HG03575 (cell line): ENCODE results near the gene CDC20.

Experiments used
- ATAC-seq: cut with Tn5 transposase; IDR thresholded peaks from one replicate; pipeline ENCODE4 v1.9.1; 2021; ENCODE audit not compliant: unreplicated experiment, insufficient number of reproducible peaks, low FRiP score; ENCODE audit errors: extremely low read depth

Gene CDC20

DNA sequence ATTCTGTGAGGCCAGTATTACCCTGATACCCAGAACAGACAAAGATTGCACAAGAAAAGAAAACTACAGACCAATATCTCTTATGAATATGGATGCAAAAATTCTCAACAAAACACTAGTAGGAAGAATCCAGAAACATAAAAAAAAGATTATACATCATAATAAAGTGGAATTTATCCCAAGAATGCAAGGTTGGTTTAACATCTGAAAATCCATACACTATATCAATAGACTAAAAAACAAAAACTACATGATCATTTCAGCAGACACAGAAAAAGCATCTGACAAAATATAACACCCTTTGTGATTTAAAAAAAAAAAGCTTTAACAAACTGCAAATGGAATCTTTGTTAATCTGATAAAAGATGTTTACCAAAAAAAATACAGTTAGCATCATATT is 33.4 kb upstream of the CDC20 start:
- ATAC-seq, result no peak

DNA sequence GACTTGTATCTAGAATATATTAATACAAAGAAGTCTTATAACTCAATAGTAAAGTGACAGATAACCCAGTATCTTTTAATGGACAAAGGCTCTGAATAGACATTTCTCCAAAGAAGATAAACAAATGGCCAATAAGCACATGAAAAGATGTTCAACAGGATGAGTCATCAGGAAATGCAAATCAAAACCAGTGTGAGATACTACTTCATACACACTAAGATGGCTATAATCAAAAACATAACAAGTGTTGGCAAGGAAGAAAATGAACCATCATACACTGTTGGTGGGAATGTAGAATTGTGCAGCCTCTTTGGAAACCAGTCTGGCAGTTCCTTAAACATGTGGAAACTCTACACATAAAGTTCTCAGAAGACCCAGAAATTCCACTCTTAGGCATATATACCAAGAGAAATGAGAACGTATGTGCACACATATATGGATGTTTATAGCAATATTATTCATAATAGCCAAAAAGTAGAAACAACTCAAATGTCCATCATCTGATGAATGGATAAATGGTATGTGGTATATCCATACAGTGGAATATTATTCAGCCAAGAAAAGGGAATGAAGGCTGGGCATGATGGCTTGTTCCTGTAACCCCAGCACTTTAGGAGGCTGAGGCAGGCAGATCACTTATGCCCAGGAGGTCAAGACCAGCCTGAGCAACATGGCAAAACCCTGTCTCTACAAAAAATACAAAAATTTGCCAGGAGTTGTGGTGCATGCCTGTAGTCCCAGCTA is 31.1 kb upstream of the CDC20 start:
- ATAC-seq, result no peak

DNA sequence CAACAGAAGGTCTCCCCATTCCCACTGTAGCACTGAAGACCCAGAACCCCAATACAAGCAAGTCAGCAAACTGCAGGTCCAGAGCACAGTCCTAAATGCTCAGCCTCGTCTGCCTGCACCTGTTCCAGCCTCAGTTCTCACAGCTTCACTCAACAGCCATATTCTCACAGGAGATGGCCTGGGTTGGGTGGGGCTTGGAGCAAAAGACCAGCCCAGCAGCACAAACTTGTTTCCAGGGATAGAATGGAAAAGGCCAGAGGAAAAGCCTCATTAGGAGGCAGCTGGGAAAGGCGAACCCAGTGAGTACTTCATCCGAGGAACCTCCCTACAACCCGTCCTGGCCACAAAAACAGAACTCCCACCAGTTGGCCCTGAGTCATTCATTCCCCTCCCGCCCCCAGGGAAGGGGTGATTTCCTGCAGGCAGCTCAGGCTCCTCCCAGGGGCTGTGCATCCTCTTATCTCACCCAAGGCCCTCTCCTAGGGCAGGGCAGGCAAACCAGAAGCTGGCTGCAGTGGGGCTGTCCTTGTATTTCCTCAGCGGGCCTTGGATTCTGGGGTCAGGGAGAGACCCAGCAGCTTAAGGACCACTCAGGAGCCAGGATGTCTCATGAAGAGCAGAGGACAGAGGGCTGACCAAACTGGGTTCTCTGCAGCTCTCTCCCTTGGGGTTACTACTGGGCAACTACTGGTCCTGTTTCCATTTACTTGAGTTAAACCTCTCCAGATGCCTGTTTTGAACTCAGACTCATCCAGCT is 28.6 kb upstream of the CDC20 start:
- no peak for ATAC-seq

DNA sequence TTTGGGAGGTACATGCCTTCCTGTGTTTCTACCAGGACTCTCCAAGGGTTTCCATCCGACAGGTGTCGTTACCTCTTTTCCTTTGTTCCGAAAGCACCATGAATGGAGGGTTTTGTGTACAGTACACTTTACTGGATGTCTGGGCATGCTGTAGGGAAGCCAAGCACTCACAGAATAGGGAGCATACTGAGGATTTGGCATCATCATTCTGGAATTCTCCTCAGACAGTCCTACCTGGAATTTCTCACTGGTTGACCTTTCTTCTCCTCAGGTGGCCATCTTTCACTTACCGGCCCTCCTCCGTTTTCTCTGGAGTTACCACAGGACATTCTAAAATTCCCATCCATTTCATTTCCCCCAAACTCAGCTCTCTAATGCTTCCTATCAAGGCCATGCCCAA is 27.1 kb upstream of the CDC20 start:
- ATAC-seq, result no peak

DNA sequence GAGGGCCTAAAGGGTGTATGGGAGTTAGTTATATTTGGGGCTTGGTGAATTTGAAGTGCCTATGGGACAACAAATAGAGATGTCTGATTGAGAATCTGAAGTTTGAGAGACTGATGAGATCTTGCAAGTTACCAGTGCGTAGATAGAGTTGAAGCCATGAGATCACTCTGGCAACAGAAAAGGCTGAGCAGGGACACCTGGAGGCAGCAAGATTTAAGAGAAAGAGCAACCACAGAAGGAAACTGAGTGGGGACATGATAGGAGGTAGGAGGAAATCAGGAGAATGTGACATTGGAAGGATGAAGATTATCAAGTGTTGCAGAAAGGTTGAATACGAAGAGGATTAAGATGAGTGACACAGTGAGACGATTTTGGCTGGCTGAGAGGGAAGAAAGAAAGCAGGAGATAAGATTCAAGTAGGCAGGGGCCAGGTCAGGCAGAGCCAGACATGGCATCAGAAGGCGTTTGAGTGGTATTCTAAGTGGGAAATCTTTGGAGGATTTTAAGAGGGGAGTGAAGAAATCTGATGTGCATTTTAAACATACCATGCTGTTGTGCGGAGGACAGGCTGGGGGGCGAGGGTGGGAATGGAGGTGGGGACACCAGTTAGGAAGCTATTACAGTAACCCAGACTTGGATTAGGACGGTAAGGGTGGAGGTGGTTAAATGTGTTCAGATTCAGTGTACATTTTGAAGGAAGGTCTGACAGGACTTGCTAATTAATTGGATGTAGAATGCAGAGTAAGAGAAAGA is 24.2 kb upstream of the CDC20 start:
- ATAC-seq, result no peak

DNA sequence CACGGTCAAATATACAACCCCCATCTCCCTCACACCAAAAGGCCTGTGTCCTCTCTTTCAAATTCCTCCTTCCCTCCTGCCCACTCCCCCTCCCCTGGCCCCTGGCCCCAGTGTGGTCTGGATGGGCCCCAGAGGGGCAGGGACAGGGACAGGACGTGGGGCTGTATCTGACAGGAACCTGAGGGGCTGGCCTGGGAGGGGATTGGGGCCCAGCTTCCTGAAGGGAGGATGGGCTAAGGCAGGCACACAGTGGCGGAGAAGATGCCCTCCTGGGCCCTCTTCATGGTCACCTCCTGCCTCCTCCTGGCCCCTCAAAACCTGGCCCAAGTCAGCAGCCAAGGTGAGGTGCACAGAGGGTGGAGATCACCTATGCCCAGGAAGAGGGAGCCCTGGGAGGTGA is 21.2 kb upstream of the CDC20 start, which contains the start of gene MPL:
MPL (plus strand) TSS at position 231 of the 400 bp plus-strand sequence; CDS start at position 262, 31 bp downstream.
- ATAC-seq, result no peak

DNA sequence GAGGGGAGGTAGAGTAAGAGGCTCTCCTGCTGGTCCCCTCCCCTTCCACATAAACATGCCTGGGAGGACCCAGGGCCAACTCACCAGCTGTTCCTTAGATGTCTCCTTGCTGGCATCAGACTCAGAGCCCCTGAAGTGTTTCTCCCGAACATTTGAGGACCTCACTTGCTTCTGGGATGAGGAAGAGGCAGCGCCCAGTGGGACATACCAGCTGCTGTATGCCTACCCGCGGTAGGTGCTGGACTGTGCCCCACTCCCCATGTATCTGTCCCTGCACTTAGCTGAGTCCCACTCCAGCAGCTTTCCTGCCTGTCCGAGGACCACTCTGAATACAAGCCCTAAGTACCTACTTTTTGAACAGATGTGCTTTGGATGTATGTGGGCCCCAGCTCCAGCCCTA is 20.8 kb upstream of the CDC20 start:
- no peak for ATAC-seq

DNA sequence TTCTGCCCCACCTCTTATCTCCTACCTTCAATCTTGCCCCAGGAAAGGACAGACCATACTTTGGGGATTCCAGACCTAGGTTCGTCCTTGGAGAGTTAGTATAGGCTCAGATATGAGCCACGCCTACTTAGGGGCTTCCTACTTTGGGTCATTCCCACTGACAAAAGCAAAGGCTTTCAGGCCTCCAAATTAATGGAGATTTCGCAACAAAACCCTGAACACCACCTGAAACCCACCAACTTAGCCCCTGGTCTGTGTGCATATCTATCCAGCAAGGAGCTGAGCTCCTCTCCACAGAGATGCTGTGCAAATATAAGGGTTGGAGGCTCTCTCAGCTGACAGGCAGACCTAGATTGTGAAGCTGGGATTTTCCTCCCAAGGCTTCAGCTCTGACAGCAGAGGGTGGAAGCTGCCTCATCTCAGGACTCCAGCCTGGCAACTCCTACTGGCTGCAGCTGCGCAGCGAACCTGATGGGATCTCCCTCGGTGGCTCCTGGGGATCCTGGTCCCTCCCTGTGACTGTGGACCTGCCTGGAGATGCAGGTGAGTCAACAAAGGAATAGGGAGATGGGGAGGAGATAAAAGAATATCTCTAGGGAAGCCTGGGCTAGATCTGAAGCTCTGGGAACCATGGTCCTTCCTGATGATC is 19.1 kb upstream of the CDC20 start:
- no peak for ATAC-seq

DNA sequence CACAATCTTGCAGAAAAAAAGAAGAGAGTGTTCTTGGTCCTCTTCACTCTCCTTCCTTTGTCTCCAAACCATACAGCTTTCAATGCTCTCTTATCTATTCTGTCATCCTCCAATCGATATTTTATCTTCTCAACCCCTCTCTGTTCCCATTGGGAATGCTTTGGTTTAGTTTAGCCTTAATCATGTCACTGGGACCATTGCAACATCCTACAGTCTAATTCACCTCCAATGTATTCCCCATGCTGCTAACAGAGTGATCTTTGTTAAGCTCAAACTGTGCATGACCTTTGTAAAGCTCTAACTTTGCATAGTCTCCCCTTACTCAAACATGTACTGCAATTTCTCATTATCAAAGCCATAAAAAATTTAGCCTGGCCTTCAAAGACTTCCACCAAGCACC is 18.2 kb upstream of the CDC20 start:
- no peak for ATAC-seq

DNA sequence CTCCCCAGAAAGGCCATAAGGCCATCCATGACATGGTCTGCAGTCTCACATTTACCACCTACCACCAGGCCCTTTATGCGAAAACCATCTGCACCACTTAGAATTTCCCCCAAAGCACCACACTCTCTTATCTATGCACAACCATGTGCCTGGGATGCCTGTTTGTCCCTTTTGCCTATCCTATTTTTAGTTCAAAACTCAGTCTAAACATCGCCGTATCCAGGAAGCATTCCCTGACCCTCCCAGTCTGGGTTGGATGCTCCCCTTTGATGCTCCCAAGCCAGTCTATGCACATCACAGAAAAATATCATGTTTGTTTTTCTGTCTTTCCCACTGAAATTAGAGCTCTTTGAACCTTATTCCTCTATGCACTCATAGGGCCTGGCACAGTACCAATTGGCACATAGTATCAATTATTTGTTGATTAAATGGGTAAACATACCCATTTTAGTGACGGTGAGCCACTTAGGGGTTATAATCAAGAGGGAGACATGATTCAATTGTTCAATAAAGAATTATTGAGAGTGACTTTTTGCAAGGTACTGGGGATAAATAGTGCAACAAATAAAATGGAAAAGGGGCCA is 14.4 kb upstream of the CDC20 start:
- ATAC-seq, result no peak

DNA sequence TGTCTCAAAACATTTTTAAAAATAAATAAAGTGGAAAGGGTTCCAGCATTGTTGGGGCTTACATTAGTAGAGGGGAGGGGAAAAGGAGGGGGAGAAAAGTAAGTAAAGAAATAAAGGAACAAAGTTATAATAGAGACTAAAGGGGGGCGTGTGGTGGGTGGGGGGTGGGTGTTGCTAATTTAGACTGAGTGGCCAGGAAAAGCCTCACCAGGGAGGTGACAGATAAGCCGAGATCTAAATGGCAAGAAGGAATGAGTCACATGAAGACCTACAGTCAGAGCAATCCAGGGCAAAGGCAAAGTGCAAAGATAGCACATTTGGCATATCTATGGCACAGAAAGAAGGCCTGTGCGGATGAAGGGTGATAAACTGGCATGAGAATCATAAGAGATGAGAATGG is 13.7 kb upstream of the CDC20 start:
- no peak for ATAC-seq

DNA sequence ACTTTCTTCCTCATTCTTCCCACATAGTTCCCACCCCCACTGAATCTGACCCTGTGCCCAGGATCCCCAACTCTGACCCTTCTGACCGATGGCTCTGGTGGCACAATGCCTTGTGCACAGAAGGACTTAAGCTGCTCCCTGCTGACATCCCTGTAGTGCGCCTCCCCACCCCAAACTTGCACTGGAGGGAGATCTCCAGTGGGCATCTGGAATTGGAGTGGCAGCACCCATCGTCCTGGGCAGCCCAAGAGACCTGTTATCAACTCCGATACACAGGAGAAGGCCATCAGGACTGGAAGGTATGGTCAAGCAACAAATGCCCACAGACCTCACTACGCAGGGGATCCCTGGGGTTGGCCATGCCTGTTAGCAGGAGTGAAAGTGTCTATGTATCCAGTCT is 12.1 kb upstream of the CDC20 start:
- ATAC-seq, result no peak

DNA sequence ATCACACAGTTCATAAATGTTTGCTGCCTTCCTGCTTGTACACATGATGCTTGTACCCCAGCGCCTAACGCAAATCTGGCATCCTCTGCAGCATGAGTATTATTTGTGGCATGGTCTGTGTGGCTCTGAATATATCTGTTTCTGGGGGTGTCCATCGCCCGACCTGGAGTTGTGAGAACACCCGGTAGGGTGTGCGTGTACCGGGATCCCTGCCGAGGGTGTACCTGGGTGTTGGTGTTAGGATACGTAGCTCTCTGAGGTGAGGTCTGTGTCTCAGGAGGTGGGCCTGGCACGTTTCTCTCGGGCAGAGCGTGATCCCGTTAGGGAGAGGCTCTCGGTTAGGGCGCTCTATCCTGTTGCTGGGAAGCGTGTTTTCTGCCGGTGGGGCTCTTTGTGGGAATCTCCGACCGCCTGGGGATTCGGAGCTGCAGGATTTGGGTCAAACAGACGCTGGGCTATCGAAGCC is 10.4 kb upstream of the CDC20 start:
- no peak for ATAC-seq

DNA sequence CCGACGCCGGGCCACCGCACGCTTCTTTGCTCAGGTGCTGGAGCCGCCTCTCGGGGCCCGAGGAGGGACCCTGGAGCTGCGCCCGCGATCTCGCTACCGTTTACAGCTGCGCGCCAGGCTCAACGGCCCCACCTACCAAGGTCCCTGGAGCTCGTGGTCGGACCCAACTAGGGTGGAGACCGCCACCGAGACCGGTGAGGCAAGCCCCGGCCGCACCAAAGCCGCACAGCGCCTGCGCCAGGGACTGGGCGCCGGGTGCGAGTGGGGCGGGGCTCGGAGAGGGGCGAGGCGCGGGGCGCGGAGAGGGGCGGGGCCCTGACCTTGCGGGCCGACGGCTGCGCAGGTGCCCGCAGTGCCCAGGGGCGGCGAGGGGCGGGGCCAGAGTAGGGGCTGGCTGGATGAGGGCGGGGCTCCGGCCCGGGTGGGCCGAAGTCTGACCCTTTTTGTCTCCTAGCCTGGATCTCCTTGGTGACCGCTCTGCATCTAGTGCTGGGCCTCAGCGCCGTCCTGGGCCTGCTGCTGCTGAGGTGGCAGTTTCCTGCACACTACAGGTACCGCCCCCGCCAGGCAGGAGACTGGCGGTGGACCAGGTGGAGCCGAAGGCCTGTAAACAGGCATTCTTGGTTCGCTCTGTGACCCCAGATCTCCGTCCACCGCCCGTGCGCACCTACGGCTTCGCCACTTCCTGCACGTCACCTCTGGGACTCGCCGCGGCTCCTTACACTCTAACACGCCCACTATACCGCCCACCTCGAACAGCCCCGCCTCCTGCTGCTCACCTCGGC is 9.8 kb upstream of the CDC20 start:
- no peak for ATAC-seq

DNA sequence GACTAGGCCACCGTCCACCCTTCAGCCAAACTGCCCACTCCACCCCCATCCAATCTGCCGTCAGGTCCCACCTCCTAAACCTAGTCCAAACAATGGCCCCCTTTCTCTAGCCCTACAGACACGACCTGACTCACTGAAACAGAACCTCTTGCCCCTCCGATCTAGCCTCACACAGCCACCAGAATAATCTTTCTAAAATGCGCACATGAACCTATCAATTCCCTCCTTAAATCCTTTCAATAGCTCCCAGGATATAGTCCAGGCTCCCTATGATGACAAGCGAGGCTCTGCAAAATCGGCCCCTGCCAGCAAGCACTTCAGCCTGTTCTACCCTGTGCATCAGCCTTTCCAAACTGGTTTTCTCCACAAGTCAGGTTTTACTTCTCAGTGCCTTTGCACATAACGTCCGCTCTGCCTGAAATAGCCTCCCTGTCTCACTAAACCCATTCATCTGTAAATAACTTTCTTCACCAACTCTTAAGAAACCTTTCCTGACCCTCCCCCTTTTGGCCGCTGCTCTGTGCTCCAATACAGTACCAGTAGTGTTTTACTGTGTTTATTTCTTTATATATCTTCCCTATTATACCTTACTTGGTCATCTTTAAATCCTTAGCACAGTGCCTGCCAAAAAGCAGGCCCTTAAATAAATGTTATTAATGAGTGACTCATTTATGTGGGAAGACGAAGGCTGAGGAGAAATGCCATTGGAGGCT is 9.0 kb upstream of the CDC20 start:
- ATAC-seq, result no peak

DNA sequence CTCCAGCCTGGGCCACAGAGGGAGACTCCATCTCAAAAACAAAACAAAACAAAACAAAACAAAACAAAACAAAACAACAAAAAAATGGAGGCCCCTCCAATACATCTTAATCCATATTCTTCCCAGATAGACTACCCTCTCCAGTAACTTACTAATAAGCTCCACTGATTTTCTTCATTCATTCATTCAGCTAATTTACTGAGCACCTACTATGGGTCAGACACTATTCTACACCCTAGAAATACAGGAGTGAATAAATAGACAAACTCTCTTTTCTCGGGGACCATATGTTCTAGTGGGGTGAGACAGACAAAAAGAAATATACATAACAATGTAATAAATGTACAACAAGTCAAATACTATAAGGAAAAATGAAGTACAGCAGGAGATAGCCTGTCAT is 7.8 kb upstream of the CDC20 start:
- ATAC-seq, result no peak

DNA sequence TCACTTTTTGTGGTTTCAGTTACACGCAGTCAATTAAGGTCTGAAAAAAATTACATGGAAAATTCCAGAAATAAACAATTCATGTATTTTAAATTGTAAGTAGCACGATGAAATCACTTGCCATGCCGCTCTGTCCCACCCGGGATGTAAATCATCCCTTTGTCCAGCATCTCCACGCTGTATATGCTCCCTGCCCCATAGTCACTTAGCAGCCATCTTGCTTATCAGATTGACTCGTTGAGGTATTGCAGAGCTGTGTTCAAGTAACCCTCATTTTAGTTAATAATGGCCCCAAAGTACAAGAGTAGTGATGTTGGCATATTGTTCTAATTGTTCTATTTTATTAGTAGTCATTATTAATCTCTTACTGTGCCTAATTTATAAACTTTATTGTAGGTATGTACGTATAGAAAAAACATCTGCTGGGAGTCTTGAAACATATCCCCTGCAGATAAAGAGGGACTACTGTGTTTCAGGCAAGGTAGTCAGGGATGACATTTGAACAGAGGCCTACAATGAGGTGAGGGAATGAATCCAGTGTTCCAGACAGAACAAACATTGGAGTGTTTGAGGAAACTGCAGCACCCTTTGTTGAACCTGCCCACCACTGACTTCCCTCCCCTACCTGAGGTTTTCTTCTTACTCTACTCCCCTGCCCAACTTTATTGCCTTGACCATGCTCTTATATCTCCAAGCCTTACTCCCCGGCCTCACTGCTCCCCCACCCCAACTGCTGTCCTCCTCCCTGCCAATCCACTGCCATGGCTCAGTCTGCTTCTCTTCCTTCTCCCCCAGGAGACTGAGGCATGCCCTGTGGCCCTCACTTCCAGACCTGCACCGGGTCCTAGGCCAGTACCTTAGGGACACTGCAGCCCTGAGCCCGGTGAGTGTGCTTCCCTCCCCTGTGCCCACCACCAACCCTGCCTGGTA is 7.1 kb upstream of the CDC20 start:
- no peak for ATAC-seq
